22Rv1 (cell line): ENCODE measurements around the gene TWNK.

Source experiments
- CTCF ChIP-seq: fragments of 450-650 bp; IDR thresholded peaks from 2 replicates; pipeline ENCODE4 v1.5.1; 2017; ENCODE audit warnings: mild to moderate bottlenecking
- ZFX ChIP-seq: fragments of 450-650 bp; IDR thresholded peaks from 2 replicates; pipeline ENCODE4 v1.6.1; 2017; ENCODE audit warnings: antibody characterized with exemption, borderline replicate concordance

GRCh38 chr10:101020427-101021075 is 33.2 kb downstream of the TWNK start:
- TF ChIP-seq CTCF (no peak), ZFX (no peak)
